Activated CD8-positive, alpha-beta memory T cell treated with anti-CD3 and anti-CD28 coated beads for 36 hours (primary cell): ENCODE data around the gene SRGAP1. TPM values are rescaled to one million over a fixed set of nuclear protein-coding genes. Genes with fewer than 3 reads are reported as not detected.

ENCODE experiments used
- CTCF ChIA-PET: fragments of 350-600 bp; sonication (Branson Sonifier 250); formaldehyde crosslinking; loops from one replicate; lab custom pipeline; 2021; ENCODE audit warnings: antibody characterized with exemption; lab: Charles Lee
- POLR2A ChIA-PET: fragments of 350-600 bp; sonication (Branson Sonifier 250); formaldehyde crosslinking; loops from one replicate; lab custom pipeline; 2021; ENCODE audit warnings: antibody characterized with exemption; lab: Charles Lee
- total RNA-seq, 2 experiments: library from RNA; stranded (reverse); gene quantifications; one replicate each; pipeline ENCODE4 v1.2.3, GENCODE V29; 2021

SRGAP1 gene
- under 1 TPM; 0.46 to 0.69 TPM for total RNA-seq

DNA sequence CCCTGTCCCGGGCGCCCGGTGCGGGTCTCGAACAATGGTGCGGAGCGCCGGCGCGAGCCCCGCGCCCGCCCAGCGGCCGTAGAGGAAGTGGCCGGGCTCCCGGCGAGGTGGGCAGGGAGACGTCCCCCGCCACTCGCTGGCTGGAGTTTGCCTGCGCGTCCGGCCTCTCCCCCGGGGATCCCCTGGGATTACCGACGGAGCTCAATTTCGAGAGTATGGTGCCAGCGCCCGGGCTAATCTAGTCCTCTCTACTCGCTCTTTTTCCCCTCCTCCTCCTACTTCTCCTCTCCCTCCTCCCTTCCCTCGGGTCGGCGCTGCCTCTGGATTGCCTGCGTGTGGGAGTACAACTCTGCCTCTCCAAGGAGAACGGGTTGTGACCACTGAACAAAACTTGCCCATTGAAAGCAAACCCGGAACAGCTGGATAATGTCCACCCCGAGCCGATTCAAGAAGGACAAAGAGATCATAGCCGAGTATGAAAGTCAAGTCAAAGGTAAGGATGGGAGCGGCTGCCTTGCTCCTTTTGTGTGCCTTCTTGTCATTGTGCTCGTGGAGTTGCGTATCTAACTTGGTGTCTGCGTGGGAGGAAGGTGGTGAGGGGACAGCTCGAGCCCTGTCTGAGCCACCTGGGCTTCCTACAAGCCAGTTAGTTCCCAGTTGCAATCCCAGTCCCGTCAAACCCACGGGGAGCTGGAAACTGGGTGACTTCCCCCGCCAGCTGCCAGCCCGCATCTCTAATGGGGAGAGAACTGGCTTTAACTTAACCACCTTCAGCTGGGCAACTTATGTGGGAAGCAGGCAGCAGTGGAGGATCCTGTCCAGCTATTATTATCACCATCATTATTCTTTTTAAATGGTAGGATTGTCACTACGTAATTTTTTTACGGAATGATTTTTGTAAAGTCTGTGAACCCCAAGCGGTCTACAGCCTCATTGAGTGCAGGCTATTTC, at the start of gene SRGAP1:
Gene SRGAP1 (plus strand): TSS at position 310 of the 951 bp plus-strand sequence. CDS start 117 bp downstream, at position 427.
- ChIA-PET POLR2A (no interaction called here), CTCF (interaction anchor here (1.4 to 1.8 kb wide), 2 partner anchors 23 to 411 kb away, joined by 4 to 11 read pairs; no protein-coding TSS in a partner anchor)

GRCh38 chr12:63795032-63795687, 49.3 kb upstream of the SRGAP1 start:
- ChIA-PET CTCF (no interaction called here), POLR2A (no interaction called here)

DNA sequence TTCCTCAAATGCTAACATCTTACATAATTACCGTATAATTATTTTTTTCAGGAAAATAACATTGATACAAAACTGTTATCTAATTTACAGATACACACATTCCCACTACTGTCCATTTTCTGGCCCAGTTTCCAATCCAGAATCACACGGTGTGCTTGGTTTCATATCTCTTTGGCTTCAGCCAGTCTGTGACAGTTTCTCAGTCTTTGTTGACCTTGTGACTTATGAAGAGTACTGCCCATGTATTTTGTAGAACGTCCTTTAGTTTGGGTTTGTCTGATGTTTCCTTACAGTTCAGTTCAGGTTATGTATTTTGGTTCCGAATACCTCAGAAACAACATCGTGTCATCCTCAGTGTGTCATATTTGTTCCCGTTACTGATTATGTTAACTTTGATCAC, 48.6 kb upstream of the SRGAP1 start:
- ChIA-PET POLR2A (no interaction called here), CTCF (no interaction called here)

- POLR2A ChIA-PET, result no interaction called here
- CTCF ChIA-PET, result interaction anchor here (1.0 to 1.2 kb wide), 2 partner anchors 10 to 11 kb away, joined by 3 read pairs; no protein-coding TSS in a partner anchor
Measured at GRCh38 chr12:63802012-63802608, 42.4 kb upstream of the SRGAP1 start.

DNA sequence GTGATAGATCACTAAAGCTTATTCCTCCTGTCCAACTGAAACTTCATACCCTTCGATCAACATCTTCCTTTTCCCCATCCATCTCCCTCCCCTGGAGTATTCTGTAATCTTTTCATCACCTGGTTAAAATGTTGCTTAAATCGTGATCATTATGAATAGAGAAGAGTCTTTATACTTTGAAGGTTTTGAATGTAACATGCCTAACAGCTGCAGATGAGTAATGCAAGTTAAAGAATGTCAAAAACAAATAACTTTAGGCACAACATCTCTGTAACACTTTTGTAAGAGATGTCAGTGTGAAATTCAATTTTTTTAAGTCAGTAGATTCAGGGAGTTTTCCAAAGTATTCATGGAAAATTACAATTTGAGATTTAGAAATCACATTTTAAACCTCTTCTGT, 39.8 kb upstream of the SRGAP1 start:
- CTCF ChIA-PET, result no interaction called here
- POLR2A ChIA-PET, result no interaction called here

- ChIA-PET POLR2A (no interaction called here), CTCF (no interaction called here)
Measured at GRCh38 chr12:63805704-63806672, 38.5 kb upstream of the SRGAP1 start.

DNA sequence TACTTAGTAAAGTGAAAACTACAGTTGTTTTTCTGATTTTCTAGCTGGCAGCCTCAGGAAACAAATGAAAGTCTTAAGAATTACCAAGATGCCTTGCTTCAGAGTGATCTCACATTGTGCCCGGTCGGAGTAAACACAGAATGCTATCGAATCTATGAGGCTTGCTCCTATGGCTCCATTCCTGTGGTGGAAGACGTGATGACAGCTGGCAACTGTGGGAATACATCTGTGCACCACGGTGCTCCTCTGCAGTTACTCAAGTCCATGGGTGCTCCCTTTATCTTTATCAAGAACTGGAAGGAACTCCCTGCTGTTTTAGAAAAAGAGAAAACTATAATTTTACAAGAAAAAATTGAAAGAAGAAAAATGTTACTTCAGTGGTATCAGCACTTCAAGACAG, 35.9 kb upstream of the SRGAP1 start:
- POLR2A ChIA-PET, result no interaction called here
- CTCF ChIA-PET, result no interaction called here

- ChIA-PET POLR2A (no interaction called here), CTCF (no interaction called here)
Measured at GRCh38 chr12:63809566-63809965, 34.9 kb upstream of the SRGAP1 start.

DNA sequence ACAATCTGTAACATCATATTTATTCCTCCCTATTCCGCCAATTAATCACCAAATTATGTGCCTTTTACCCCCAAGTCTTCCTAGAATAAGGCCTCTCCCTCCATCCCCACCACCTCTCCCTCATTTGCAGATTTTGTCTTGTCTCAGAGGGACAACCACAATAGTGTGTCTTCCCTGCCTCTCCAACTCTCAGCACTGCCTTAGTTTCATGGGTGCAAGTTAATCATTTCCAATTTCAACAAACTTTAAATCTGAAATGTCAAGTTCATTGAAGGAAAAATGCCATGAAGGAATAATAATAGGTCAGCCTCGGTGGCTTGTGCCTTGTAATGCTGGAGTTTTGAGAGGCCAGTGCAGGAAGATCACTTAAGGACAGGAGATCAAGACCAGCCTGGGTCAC, 33.2 kb upstream of the SRGAP1 start:
- ChIA-PET POLR2A (no interaction called here), CTCF (interaction anchor here (0.6 kb wide), 1 partner anchor 703 kb away, joined by 4 read pairs; no protein-coding TSS in a partner anchor)

DNA sequence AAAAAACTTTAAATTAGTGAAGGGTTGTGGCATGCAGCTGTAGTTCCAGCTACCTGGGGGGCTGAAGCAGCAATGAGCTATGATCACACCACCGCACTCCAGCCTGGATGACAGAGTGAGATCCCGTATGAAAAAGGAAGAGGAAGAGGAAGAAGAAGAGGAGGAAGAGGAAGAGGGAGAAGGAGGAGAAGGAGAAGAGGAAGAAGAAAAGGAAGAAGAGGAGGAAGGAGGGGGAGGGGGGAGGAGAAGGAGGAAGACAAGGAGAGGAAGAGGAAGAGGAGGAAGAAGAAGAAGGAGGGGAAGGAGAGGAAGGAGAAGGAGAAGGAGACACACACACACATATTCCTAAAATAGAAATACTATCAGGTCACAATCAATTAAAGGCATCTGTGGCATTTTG, 32.7 kb upstream of the SRGAP1 start:
- ChIA-PET CTCF (interaction anchor here (0.6 kb wide), 1 partner anchor 703 kb away, joined by 4 read pairs; no protein-coding TSS in a partner anchor), POLR2A (no interaction called here)

DNA sequence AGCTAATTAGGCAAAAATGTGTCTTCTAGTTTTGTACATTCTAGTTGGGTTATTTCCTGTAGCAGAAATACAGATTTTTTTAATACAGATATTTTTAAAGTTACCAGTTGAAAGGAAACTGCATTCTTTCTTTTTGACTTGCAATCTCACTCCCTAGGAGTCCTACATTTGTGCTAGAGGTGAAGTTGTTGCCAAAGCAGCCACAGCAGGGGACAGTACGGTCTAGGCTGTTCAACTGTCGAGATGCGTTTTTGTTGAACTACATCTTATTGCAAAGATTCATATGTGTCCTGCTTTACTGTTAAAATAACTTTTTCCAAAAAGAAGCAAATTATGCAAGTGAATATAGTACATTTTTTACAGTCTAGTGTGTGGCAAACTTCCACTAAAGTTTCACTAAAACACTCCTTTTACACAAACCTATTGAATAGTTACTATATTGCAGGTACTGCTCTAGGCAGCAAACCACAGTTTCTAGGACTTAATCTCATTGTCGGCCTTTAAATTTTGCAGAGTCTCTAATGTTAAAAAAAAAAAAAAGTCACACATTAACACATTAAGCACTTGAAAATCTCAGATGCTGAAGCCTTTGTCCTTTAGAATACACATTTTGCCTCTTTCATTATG, 30.2 kb upstream of the SRGAP1 start:
- POLR2A ChIA-PET, result interaction anchor here (0.7 kb wide), 2 partner anchors 34 to 71 kb away, joined by 5 read pairs; no protein-coding TSS in a partner anchor
- CTCF ChIA-PET, result no interaction called here

DNA sequence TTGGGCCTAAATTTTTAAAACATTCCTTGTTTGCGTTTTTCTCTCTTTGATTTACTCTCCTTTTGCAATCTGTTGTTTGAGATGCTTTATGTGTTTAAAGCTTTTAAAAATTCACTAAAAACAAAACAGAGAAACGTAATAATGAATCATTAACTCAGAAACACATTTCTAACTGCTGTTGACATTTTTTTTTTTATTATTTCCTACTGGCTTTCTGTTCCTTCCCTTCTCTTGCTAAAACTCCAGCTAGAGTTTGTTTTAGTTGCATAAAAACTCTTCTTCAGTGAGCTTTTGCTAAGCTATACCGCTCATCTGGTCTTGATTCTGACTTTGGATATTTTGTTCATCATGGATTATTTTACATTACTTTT, 29.0 kb upstream of the SRGAP1 start:
- POLR2A ChIA-PET, result interaction anchor here (0.6 kb wide), 1 partner anchor 24 kb away, joined by 3 read pairs; no protein-coding TSS in a partner anchor
- CTCF ChIA-PET, result no interaction called here

DNA sequence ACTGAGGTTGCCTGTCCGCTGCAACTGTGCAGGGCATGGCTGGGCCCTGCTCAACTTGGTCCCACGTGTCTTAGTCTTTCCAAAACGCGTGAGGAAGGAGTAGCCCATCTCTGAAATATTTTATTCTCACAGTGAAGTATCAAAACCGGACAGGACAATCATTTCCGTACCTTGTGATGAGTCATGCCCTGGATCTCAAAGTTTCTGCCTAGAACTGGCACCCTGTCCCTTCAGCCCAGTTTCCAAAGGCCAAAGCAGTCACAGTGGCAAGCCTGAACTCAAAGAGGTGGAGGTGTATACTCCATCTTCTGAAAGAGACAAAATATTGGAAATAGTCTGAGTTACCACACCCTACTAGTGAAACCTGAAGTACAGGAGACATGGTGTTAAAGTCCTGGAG, 28.5 kb upstream of the SRGAP1 start:
- ChIA-PET CTCF (interaction anchor here (1.0 kb wide), 1 partner anchor 20 kb away, joined by 3 read pairs; no protein-coding TSS in a partner anchor), POLR2A (no interaction called here)

GRCh38 chr12:63820427-63820826, 24.1 kb upstream of the SRGAP1 start:
- CTCF ChIA-PET, result no interaction called here
- POLR2A ChIA-PET, result no interaction called here

- POLR2A ChIA-PET, result no interaction called here
- CTCF ChIA-PET, result interaction anchor here (1.3 to 1.4 kb wide), 2 partner anchors 23 to 434 kb away, joined by 3 to 4 read pairs; partner anchors contain the start of gene SRGAP1
Measured at GRCh38 chr12:63821781-63822251, 22.7 kb upstream of the SRGAP1 start.

GRCh38 chr12:63822352-63822751, 22.1 kb upstream of the SRGAP1 start:
- ChIA-PET CTCF (interaction anchor here (1.3 to 1.4 kb wide), 2 partner anchors 22 to 434 kb away, joined by 3 to 4 read pairs; partner anchors contain the start of gene SRGAP1), POLR2A (no interaction called here)

GRCh38 chr12:63823040-63823439, 21.5 kb upstream of the SRGAP1 start:
- ChIA-PET POLR2A (no interaction called here), CTCF (no interaction called here)
